GM21723 (cell line): ENCODE results near the gene TIPRL.
"Not testable (repeated sequence)": the region's sequence is repeated elsewhere in the genome, so short reads cannot be mapped to it uniquely, and the experiment has no call there.

ENCODE experiments used
- ATAC-seq: cut with Tn5 transposase; IDR thresholded peaks from one replicate; pipeline ENCODE4 v1.9.1; 2021; ENCODE audit warnings: mild to moderate bottlenecking, moderate library complexity; ENCODE audit not compliant: unreplicated experiment

Gene TIPRL

DNA sequence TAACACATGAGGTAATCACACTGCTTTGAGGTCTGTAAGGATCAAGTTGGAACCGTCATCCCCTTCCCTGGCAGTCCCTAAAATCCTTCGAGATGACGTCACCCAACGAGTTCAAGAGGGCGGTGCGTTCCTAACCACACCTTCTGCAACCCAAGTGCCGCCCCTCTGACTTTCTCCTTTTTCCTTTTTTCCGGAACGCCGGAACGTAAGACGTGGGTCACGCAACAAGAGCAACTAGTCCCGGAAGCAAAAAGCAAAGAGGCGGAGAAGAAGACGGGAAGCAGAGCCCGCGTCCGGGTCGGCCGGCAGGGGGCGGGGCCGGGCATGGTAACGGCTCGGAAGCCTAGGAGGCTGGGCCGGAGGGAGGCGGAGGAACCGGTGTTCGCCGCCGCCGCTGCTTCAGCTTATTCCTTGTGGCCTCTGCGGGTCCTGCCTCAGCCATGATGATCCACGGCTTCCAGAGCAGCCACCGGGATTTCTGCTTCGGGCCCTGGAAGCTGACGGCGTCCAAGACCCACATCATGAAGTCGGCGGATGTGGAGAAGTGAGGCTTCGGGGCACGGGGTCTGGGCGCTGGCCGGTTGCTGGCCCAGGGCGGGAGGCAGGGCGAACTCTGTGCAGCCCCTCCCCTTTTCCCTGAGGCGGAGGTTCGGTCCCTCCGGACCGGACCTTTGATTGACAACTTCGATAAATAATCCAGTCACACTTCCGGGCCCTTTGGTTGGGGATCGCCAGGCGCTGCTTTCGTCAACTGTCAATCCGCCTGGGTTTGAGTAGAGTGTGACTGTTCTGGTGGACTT lies at the start of gene TIPRL:
TIPRL (plus strand) TSS at position 325 of the 800 bp plus-strand sequence; CDS start at position 441, 116 bp downstream.
- peak; percentile 93 for ATAC-seq

- ATAC-seq, result no peak
Observed at GRCh38 chr1:168129933-168130332, 48.8 kb upstream of the TIPRL start.

DNA sequence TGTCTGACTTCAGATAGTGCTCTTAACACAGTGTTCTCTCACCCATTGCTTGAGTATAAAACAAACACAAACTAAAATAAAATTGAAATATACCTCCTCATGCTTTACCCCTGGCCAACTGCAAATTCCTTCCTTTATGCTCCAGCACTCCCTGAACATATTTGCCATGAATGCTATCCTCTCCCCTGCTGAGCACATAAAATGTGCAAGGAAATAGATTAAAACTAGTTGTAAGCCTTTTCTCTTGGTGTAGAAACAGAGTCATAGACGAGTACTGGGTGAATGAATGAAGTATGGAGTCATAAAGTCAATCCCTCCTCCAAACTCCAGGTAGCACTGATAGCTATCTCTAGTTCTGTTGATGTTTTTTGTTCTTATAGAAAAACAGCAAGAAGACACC lies 44.6 kb upstream of the TIPRL start:
- no peak for ATAC-seq

DNA sequence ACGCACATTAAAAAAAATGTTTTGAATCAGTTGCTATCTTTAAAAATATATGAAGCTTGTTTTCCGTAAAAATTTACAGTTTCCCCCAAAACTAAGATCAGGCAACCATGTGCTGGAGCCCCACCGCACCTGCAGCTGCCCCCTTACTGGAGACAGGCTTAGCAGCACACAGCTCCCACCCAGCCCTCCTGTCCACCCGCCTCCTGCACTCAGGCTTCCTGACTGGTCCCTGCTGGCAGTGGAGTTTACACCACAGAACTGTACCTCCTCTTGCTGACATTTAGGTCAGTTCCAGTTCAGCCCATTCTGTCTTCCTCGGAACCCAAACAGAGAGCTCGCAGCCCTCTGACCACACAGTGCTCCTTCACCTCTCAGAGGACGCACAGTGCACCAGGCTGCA lies 44.1 kb upstream of the TIPRL start:
- no peak for ATAC-seq

- ATAC-seq, result no peak
Observed at GRCh38 chr1:168135116-168135920, 43.4 kb upstream of the TIPRL start.

DNA sequence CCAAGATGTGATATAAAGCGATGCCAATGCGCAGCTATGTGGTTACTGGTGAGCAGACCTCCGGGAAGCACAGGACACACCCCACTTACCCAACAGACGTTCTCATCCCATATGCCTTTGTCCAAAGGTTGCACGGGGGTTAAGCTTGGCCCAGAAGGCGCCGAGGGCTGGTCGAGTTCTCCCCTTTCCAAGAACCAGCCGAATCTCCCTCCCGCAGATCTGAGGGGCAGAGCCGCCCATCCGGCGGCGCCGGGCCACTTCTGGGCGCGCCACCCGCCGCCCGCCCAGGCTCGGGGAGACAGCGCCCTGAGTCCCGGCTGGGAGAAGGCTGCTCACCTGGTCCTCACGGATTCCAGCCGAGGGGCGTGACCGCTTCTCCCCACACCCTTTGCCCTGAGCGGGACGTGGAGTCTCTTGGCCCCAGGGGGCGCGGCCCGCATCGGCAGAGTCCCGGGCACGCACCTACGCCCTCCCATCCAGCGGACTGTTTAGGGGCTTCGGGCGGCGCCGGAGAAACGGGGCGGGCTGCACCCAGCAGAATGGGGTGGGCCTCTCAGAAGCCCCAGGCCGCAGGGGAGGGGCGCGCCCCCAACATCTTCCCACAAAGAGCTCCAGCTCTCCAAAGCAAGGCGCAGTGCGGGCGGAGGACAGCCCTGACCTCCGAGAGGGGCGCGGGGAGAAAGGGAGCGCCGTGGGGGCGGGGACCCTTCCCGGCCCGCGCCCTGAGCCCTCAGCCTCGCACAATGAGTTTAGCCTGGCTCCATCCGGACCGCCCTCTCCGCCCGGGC lies 42.6 kb upstream of the TIPRL start:
- ATAC-seq, result peak; percentile 40

DNA sequence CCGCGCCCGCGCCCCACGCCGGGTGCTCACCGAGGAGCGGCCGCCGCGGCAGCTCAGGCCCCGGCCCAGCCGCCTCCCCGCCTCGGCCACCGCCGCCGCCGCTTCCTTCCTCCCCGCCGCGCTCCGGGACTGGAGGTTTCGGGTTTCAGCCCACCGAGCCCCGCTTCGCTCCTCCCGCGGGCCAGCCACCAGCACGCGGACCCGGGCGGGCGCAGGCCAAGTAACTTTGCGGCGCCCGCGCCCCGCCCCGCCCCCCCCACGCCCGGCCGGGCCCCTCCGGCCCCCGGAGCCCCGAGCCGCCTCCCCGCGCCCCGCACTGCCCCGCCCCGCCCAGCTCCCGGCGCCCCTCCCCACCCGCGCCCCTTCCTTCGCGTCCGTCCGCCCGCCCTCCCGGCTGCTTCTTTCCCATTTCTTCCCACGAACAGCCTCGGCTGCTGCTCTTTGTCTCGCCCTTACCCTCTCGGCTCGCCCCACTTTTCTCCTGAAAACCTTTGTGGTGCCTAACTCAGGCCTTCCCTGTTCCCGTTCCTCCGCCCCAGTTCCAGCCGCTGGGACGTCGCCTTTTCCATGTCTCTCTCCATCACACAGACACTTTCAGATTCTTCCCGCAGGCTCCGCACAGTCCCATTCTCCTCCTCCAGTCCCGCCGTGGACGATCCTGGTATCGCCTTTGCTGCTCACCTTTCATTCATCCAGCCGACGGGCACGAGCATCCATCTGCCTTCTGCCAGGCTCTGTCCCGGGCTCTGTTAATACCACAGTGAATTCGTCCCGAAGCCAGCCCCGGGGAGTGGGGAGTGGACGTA lies 41.9 kb upstream of the TIPRL start, which contains the start of gene GPR161:
GPR161 (minus strand) TSS at position 222 of the 806 bp plus-strand sequence. CDS start 32,080 bp downstream, outside the sequence.
- peak; percentile 50 for ATAC-seq

GRCh38 chr1:168137515-168137821 lies 41.3 kb upstream of the TIPRL start:
- ATAC-seq, result no peak

DNA sequence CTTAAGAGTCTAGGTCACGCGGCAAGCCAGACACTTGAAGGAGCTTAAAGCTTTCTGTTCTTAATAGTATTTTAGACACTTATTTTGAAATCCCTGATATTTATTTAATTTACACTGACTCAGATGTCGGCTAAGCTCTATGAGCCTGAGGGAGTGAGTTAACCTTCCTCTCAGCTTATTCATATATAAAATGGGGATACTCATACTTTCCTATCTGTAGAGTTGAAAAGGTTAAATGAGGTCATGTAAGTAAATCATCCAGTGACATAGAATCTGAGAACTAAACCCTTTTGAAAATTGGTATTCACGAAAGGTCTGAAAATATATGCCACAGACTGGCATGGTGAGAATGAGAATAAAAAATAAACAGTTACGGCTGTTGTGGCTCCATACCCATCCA lies 40.6 kb upstream of the TIPRL start:
- no peak for ATAC-seq

GRCh38 chr1:168139070-168139469 lies 39.7 kb upstream of the TIPRL start:
- ATAC-seq, result no peak

DNA sequence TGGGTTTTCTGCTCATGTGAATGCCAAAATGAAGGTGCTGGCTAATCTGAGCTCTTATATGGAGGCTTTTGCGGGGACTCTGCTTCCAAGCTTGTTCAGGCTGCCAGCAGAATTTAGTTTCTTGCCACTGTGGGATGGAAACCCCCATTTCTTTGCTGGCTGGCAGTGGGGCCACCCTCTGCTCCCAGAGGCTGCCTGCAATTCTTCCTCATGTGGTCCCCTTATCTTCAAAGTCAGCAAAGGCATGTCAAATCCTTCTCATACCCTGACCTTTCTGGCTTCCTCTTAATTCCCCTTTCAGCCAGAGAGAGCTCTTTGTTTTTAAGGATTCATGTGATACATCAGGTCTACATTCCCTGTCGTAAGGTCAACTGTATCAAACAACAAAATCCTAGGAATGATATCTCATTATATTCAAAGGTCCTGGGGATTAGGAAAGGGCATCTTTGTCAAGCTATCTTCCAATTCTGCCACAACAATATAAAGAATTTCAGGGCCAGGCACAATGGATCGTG lies 36.8 kb upstream of the TIPRL start:
- ATAC-seq, result no peak

- peak; percentile 97 for ATAC-seq
Observed at GRCh38 chr1:168145184-168146159, 33.3 kb upstream of the TIPRL start.

DNA sequence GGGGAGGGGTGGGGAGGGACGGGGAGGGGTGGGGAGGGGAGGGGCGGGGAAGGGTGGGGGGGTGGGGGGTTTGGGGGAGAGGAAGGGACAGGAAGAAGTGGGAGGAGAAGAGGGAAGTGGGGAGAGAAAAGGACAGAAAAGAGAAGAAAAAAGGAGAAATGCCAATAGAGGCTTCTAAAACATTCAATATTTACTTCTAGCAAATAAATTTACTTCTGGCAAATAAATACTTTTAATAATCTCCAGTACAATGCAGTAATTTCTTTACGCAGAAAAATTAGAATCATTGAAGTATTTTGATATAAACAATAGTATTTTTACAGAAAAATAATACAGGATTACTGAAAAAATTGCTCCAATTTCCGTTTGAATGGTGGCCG lies 32.6 kb upstream of the TIPRL start:
- no peak for ATAC-seq

DNA sequence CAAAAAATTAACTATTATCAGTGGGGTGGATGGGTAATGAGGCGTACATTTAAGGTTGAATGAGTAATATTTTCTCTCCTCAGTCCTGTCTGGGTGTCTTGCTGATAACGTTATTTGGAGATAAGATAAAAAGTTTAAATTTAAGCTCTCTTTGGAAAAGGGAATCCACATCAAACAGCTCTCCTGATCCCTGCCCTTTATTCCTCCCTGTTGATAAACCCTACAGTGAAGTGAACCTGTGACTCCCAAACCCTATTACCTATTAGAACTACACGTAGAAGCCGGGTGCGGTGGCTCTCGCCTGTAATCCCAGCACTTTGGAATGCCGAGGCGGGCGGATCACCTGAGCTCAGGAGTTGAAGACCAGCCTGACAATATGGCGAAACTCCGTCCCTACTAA lies 32.1 kb upstream of the TIPRL start:
- ATAC-seq, result no peak

- peak; percentile 54 for ATAC-seq
Observed at GRCh38 chr1:168148916-168149315, 29.8 kb upstream of the TIPRL start.

- ATAC-seq, result no peak
Observed at GRCh38 chr1:168150283-168150682, 28.5 kb upstream of the TIPRL start.

- ATAC-seq, result no peak
Observed at GRCh38 chr1:168151935-168152334, 26.8 kb upstream of the TIPRL start.

DNA sequence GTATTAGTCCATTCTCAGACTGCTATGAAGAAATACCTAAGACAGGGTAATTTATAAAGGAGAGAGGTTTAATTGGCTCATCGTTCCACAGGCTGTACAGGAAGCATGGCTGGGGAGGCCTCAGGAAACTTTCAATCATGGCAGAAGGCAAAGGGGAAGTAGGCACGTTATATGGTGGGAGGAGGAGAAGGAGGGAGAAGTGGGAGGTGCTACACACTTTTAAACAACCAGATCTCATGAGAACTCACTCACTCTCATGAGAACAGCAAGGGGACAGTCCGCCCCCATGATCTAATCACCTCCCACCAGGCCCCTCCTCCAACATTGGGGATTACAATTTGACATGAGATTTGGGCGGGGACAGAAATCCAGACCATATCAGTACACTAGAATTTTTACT lies 24.1 kb upstream of the TIPRL start:
- not testable (repeated sequence) for ATAC-seq

GRCh38 chr1:168155910-168156309 lies 22.9 kb upstream of the TIPRL start:
- ATAC-seq, result no peak
